ENCODE results near the gene CCDC92B.
"Not testable (repeated sequence)": the region's sequence is repeated elsewhere in the genome, so short reads cannot be mapped to it uniquely, and the experiment has no call there.

CCDC92B gene

GRCh38 chr17:2795441-2796163 is 46.1 kb upstream of the CCDC92B start:
- no peak for DNase-seq (ENCODE audit: extremely low read depth, low read depth)
- no peak for TF ChIP-seq CTCF (IDR thresholded peaks at IDR 0.05; ENCODE audit: low read depth, low read length)

GRCh38 chr17:2794111-2794803 is 44.8 kb upstream of the CCDC92B start:
- no peak for DNase-seq (ENCODE audit: extremely low read depth, low read depth)

GRCh38 chr17:2792366-2793169 is 43.1 kb upstream of the CCDC92B start:
- DNase-seq (ENCODE audit: extremely low read depth, low read depth) = no peak
- no peak for TF ChIP-seq CTCF (IDR thresholded peaks at IDR 0.05; ENCODE audit: low read depth, low read length)

More at GRCh38 chr17:2794111-2794803, 44.8 kb upstream of the CCDC92B start:
- no peak for TF ChIP-seq CTCF (IDR thresholded peaks at IDR 0.05; ENCODE audit: low read depth, low read length)

- no peak for TF ChIP-seq CTCF (IDR thresholded peaks at IDR 0.05; ENCODE audit: low read depth, low read length)
These were observed 40.2 kb upstream of the CCDC92B start for GRCh38 chr17:2789700-2790099.

GRCh38 chr17:2786176-2786881 is 36.9 kb upstream of the CCDC92B start:
- peak; percentile 82 for TF ChIP-seq CTCF (IDR thresholded peaks at IDR 0.05; ENCODE audit: low read depth, low read length)
- peak; percentile 18 for DNase-seq (ENCODE audit: extremely low read depth, low read depth)

More at GRCh38 chr17:2789700-2790099, 40.2 kb upstream of the CCDC92B start:
- no peak for DNase-seq (ENCODE audit: extremely low read depth, low read depth)

GRCh38 chr17:2785376-2785775 is 35.9 kb upstream of the CCDC92B start:
- DNase-seq (ENCODE audit: extremely low read depth, low read depth) = not testable (repeated sequence)

- DNase-seq (ENCODE audit: extremely low read depth, low read depth) = no peak
- TF ChIP-seq CTCF (IDR thresholded peaks at IDR 0.05; ENCODE audit: low read depth, low read length) = no peak
These were observed 35.4 kb upstream of the CCDC92B start for GRCh38 chr17:2784864-2785263.
